GM23248 (cell line): ENCODE results near the gene CANT1. TPM values are rescaled to one million over a fixed set of nuclear protein-coding genes. Genes with fewer than 3 reads are reported as not detected.
"Not testable (repeated sequence)": the region's sequence is repeated elsewhere in the genome, so short reads cannot be mapped to it uniquely, and the experiment has no call there.

Experiments used
- DNase-seq: peaks from one replicate; pipeline ENCODE4 v3.0.0-alpha.2; 2015
- H2AFZ ChIP-seq: fragments of 200-600 bp; sonication (generic); 2 replicates; pipeline ENCODE4 v1.6.1; 2016; ENCODE audit warnings: antibody characterized with exemption
- H3F3A ChIP-seq: fragments of 200-600 bp; sonication (generic); 2 replicates; pipeline ENCODE4 v1.6.1; 2016; ENCODE audit warnings: mild to moderate bottlenecking, antibody characterized with exemption, mixed run types; ENCODE audit not compliant: insufficient read depth
- H3K27ac ChIP-seq: fragments of 200-600 bp; sonication (generic); 2 replicates; pipeline ENCODE4 v1.5.1; 2016; ENCODE audit warnings: mild to moderate bottlenecking
- H3K27me3 ChIP-seq: fragments of 200-600 bp; sonication (generic); replicated peaks from 2 replicates; pipeline ENCODE4 v1.6.1; 2016; ENCODE audit warnings: mild to moderate bottlenecking; ENCODE audit not compliant: insufficient read depth
- H3K36me3 ChIP-seq: fragments of 200-600 bp; sonication (generic); 2 replicates; pipeline ENCODE4 v1.6.1; 2016; ENCODE audit warnings: low read depth, mild to moderate bottlenecking
- H3K4me1 ChIP-seq: fragments of 200-600 bp; sonication (generic); 2 replicates; pipeline ENCODE4 v1.6.1; 2016; ENCODE audit warnings: mild to moderate bottlenecking; ENCODE audit not compliant: insufficient read depth
- H3K4me2 ChIP-seq: fragments of 200-600 bp; sonication (generic); one replicate; pipeline ENCODE4 v1.6.1; 2016; ENCODE audit warnings: mild to moderate bottlenecking; ENCODE audit not compliant: unreplicated experiment
- H3K4me3 ChIP-seq: fragments of 200-600 bp; sonication (generic); 2 replicates; pipeline ENCODE4 v1.5.1; 2016; ENCODE audit warnings: mild to moderate bottlenecking
- H3K79me2 ChIP-seq: fragments of 200-600 bp; sonication (generic); 2 replicates; pipeline ENCODE4 v1.6.1; 2016; ENCODE audit warnings: mild to moderate bottlenecking; ENCODE audit not compliant: insufficient read depth
- H3K9ac ChIP-seq: fragments of 200-600 bp; sonication (generic); 2 replicates; pipeline ENCODE4 v1.6.1; 2016; ENCODE audit warnings: mild to moderate bottlenecking
- H3K9me2 ChIP-seq: fragments of 200-600 bp; sonication (generic); 2 replicates; pipeline ENCODE4 v1.6.1; 2016; ENCODE audit warnings: mixed run types, mild to moderate bottlenecking, moderate library complexity; ENCODE audit not compliant: insufficient read depth
- H3K9me3 ChIP-seq: fragments of 200-600 bp; sonication (generic); one replicate; pipeline ENCODE4 v1.6.1; 2017; ENCODE audit warnings: low read depth
- H4K20me1 ChIP-seq: fragments of 200-600 bp; sonication (generic); 2 replicates; pipeline ENCODE4 v1.6.0; 2016; ENCODE audit not compliant: insufficient read depth
- EZH2 ChIP-seq: fragments of 200-600 bp; sonication (generic); IDR thresholded peaks from 2 replicates; pipeline ENCODE4 v1.6.1; 2018; ENCODE audit warnings: antibody characterized with exemption, mild to moderate bottlenecking; ENCODE audit not compliant: insufficient read depth, poor library complexity, severe bottlenecking
- EZH2phosphoT487 ChIP-seq: fragments of 200-600 bp; sonication (generic); IDR thresholded peaks from 2 replicates; pipeline ENCODE4 v1.6.1; 2018; ENCODE audit warnings: antibody characterized with exemption, moderate library complexity, mild to moderate bottlenecking, low read depth; ENCODE audit not compliant: insufficient read depth
- WGBS, 2 experiments: methylation state at CpG; one replicate each; pipeline ENCODE4 v1.1.6; 2015 to 2017; ENCODE audit warnings: low lambda C conversion rate in 2 of 2, low coverage in 1 of 2; ENCODE audit errors: missing lambda C conversion rate in 2 of 2; 5-methylcytosine and 5-hydroxymethylcytosine counted together
- in situ Hi-C: fragments of 300-500 bp; cut with MboI; formaldehyde crosslinking; loops from 2 replicates; pipeline ENCODE4 v1.15.0; 2020
- polyA plus RNA-seq: library from polyadenylated mRNA; unstranded; fragments of >200 nt; fragmentation: Nextera tagmentation; extraction: Ambion mirVana; gene quantifications from 2 replicates; pipeline ENCODE4 v1.2.1, GENCODE V29; 2016
- total RNA-seq: library from RNA; depleted of rRNA; stranded (reverse); fragments of >200 nt; shearing (Covaris generic); gene quantifications from 2 replicates; pipeline ENCODE4 v1.2.3, GENCODE V29; 2014

The CANT1 gene
- total and polyA plus RNA-seq, 2 experiments from 2014 or later: 46.2 to 52.0 TPM

DNA sequence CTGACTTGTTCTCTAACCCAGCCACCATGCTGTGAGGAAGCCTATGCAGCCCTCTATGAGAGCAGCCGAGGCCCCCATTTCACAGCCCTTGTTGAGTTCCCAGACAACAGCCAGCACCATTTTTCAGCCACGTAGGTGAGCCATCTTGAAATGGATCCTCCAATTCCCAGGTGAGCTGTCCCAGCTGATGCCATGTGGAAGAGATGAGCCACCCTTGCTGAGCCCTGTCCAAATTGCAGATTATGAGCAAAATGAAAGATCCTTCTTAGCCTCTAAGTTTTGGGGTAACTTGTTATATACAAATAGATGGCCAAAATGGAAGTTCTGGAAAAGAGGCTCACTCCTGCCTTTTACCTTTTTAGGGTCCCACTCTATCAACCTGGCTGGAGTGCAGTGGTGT lies 58.7 kb downstream of the CANT1 start:
- no peaks in the 10 kb centered on the region for H3K4me1 ChIP-seq
- no peak overlapping the region for H3K4me2 ChIP-seq
- no peaks in the 10 kb centered on the region for H3K79me2 ChIP-seq
- in situ Hi-C loops: no loop called here
- DNase-seq: no peak
- H3K4me3 ChIP-seq: no peak overlapping the region
- H3F3A ChIP-seq: no peaks in the 10 kb centered on the region
- no peaks in the 10 kb centered on the region for H3K36me3 ChIP-seq
- no peak overlapping the region for H3K9ac ChIP-seq
- no peaks in the 10 kb centered on the region for H3K27me3 ChIP-seq
- H2AFZ ChIP-seq: no peak overlapping the region
- H3K27ac ChIP-seq: no peak overlapping the region
- no peaks in the 10 kb centered on the region for H3K9me2 ChIP-seq
- no peaks in the 10 kb centered on the region for H3K9me3 ChIP-seq
- no peaks in the 10 kb centered on the region for H4K20me1 ChIP-seq
- no peak for TF ChIP-seq EZH2
- no peak for TF ChIP-seq EZH2phosphoT487
- WGBS, 2 experiments: 66 to 75% methylated on average over 2 of the region's 2 CpGs

- 89% methylated on average over 18 of the region's 18 CpGs for WGBS, 2 experiments
- Histone ChIP-seq H3K4me2 (no peak overlapping the region), H2AFZ (no peak overlapping the region), H3K36me3 (no peaks in the 10 kb centered on the region), H3K27ac (no peak overlapping the region), H3F3A (no peaks in the 10 kb centered on the region), H3K4me3 (no peak overlapping the region), H3K27me3 (no peaks in the 10 kb centered on the region), H4K20me1 (no peaks in the 10 kb centered on the region), H3K79me2 (no peaks in the 10 kb centered on the region), H3K9ac (no peak overlapping the region), H3K4me1 (no peaks in the 10 kb centered on the region), H3K9me2 (no peaks in the 10 kb centered on the region), H3K9me3 (no peaks in the 10 kb centered on the region)
- no peak for DNase-seq
- no peak for TF ChIP-seq EZH2
- no peak for TF ChIP-seq EZH2phosphoT487
- in situ Hi-C loops: no loop called here
These were observed 62.1 kb downstream of the CANT1 start for GRCh38 chr17:78947235-78948149.

DNA sequence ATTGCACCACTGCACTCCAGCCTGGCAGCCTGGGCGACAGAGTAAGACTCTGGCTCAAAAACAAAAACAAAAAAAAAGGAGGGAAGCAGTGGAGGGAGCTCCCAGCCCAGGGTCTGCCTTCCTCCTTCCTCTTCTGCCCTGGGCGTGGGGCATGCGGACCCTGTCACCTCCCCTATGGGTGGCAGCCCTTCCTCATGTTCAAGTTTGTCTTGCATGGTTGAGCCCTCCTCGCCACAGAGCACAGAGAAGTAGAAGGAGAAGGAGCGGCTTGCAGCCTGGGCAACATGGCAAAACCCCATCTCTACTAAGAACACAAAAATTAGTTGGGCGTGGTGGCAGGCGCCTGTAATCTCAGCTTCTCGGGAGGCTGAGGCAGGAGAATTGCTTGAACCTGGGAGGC lies 62.9 kb downstream of the CANT1 start:
- H3K4me1 ChIP-seq: no peaks in the 10 kb centered on the region
- H2AFZ ChIP-seq: no peak overlapping the region
- no peaks in the 10 kb centered on the region for H3K79me2 ChIP-seq
- no peak overlapping the region for H3K9ac ChIP-seq
- H3K27ac ChIP-seq: no peak overlapping the region
- TF ChIP-seq EZH2phosphoT487: no peak
- no peak for TF ChIP-seq EZH2
- H3K36me3 ChIP-seq: no peaks in the 10 kb centered on the region
- H3K27me3 ChIP-seq: no peaks in the 10 kb centered on the region
- no peak overlapping the region for H3K4me3 ChIP-seq
- no peaks in the 10 kb centered on the region for H3F3A ChIP-seq
- no peak for DNase-seq
- no peak overlapping the region for H3K4me2 ChIP-seq
- no peaks in the 10 kb centered on the region for H3K9me2 ChIP-seq
- 83 to 88% methylated on average over 8 of the region's 8 CpGs for WGBS, 2 experiments
- H4K20me1 ChIP-seq: no peaks in the 10 kb centered on the region
- in situ Hi-C loops: no loop called here
- no peaks in the 10 kb centered on the region for H3K9me3 ChIP-seq

- no peaks in the 10 kb centered on the region for H3K9me3 ChIP-seq
These were observed 63.4 kb downstream of the CANT1 start for GRCh38 chr17:78946131-78946530.

GRCh38 chr17:78945455-78945854 lies 64.1 kb downstream of the CANT1 start:
- H3K79me2 ChIP-seq, H2AFZ ChIP-seq: not testable (repeated sequence)
- WGBS, 2 experiments: 75 to 82% methylated on average over 11 to 12 of the region's 12 CpGs

More at GRCh38 chr17:78946131-78946530, 63.4 kb downstream of the CANT1 start:
- H3K9me2 ChIP-seq: no peaks in the 10 kb centered on the region
- TF ChIP-seq EZH2phosphoT487 (no peak), EZH2 (no peak)
- H2AFZ ChIP-seq: no peak overlapping the region
- H3K36me3 ChIP-seq: no peaks in the 10 kb centered on the region
- H3K79me2 ChIP-seq: no peaks in the 10 kb centered on the region
- WGBS, 2 experiments: 76% methylated on average over 7 of the region's 7 CpGs
- in situ Hi-C loops: no loop called here
- H3K27ac ChIP-seq: no peak overlapping the region
- H4K20me1 ChIP-seq: no peaks in the 10 kb centered on the region
- H3F3A ChIP-seq: no peaks in the 10 kb centered on the region
- H3K9ac ChIP-seq: no peak overlapping the region
- no peak for DNase-seq
- H3K4me1 ChIP-seq: no peaks in the 10 kb centered on the region
- no peaks in the 10 kb centered on the region for H3K27me3 ChIP-seq
- no peak overlapping the region for H3K4me3 ChIP-seq
- H3K4me2 ChIP-seq: no peak overlapping the region

More at GRCh38 chr17:78945455-78945854, 64.1 kb downstream of the CANT1 start:
- H3K9ac ChIP-seq, H3K9me2 ChIP-seq, H3K27ac ChIP-seq, in situ Hi-C loops, H3K4me3 ChIP-seq, H3K27me3 ChIP-seq, H3K4me1 ChIP-seq, H3K9me3 ChIP-seq, H4K20me1 ChIP-seq, H3K36me3 ChIP-seq, DNase-seq, H3F3A ChIP-seq, H3K4me2 ChIP-seq: not testable (repeated sequence)
